CD1c-positive myeloid dendritic cell (primary cell): ENCODE data around the gene TNFRSF17.
"Not testable (repeated sequence)": the region's sequence is repeated elsewhere in the genome, so short reads cannot be mapped to it uniquely, and the experiment has no call there.

Experiments
- DNase-seq: peaks from one replicate; pipeline ENCODE4 v3.0.0-alpha.2; 2016; ENCODE audit errors: extremely low spot score

The TNFRSF17 gene

DNA sequence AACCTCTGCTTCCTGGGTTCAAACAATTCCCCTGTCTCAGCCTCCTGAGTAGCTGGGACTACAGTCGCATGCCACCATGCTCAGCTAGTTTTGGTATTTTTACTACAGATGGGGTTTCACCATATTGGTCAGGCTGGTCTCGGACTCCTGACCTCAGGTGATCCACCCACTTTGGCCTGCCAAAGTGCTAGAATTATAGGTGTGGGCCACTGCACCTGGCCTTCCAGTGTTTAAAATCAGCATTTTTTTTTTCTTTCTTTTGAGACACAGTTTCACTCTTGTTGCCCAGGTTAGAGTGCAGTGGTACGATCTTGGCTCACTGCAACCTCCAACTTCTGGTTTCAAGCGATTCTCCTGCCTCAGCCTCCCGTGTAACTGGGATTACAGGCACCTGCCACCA, 5.3 kb downstream of the TNFRSF17 start:
- not testable (repeated sequence) for DNase-seq

DNA sequence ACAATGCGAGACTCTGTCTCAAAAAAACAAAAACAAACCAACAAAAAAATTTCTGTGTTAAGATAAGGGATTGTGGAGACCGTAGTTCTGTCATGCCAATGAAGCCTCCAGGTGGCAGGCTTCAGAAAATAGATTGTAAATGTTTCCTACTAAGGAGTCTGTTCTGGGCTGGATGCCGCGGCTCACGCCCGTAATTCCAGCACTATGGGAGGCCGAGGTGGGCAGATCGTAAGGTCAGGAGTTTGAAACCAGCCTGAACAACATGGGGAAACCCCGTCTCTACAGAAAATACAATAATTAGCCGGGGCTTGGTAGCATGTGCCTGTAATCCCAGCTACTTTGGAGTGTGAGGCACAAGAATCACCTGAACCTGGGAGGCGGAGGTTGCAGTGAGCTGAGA, 7.1 kb downstream of the TNFRSF17 start:
- no peak for DNase-seq

DNA sequence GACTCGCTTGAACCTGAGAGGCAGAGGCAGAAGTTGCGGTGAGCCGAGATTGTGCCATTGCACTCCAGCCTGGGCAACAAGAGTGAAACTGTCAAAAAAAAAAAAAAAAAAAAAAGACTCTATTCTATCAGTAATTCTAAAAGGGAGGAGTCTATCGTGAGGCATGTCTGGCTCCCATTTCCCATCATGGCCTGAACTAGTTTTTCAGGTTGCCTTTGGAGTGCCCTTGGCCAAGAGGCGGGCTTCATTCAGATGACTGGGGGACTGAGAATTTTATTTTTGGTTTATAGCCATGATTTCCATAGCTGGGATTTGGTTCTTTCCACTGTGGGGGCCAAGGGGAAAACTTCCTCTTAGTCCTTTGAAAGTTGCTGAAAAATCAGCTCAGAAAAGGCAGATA, 8.1 kb downstream of the TNFRSF17 start:
- no peak for DNase-seq

GRCh38 chr16:11976850-11977375, 11.9 kb downstream of the TNFRSF17 start:
- DNase-seq, result no peak

- peak; percentile 32 for DNase-seq
Observed at GRCh38 chr16:11977376-11978041, 12.5 kb downstream of the TNFRSF17 start.

- DNase-seq, result no peak
Observed at GRCh38 chr16:11978080-11978479, 13.1 kb downstream of the TNFRSF17 start.

DNA sequence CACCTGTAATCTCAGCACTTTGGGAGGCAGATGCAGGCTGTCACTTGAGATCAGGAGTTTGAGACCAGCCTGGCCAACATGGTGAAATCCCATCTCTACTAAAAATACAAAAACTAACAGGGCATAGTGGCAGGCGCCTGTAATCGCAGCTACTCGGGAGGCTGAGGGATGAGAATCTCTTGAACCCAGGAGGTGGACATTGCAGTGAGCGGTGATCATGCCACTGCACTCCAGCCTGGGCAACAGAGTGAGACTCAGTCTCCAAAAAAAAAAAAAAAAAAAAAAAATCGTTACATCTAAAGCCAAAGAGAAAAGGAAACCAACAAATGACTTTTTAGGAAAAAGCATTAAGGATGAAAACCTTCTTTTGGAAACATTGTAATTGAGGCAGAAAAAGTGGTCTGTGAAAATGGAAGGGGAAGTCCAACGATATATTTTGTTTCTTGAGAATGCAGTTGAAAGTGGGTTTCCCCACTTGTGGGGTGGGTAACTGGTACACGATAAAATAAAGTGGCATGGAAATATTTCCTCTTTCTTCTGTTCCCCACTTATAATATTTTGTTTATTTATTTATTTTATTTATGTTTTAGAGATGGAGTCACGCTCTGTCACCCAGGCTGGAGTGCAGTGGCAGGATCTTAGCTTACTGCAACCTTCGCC, 14.1 kb downstream of the TNFRSF17 start:
- DNase-seq, result no peak

GRCh38 chr16:11980136-11980844, 15.3 kb downstream of the TNFRSF17 start:
- no peak for DNase-seq

DNA sequence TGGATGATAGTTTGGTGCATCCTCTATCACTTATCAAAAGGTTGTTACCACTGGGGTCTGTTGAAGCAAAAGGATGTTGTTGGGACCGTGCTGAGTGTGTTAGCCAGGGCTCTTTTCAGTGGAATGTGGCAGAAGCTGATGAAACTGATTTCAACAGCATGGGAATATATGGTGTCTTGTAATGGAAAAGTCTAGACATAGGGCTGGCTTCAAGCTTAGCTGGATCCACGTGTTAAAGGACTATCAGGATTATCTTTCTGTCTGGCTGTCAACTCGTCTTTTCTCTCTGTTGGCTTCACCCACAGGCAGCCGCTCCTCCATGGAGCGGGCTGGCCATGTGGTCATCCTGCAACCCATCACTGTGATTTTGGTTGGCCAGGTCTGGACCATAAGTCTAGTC, 20.2 kb downstream of the TNFRSF17 start:
- DNase-seq, result no peak

GRCh38 chr16:11986521-11987057, 21.6 kb downstream of the TNFRSF17 start:
- DNase-seq, result no peak

DNA sequence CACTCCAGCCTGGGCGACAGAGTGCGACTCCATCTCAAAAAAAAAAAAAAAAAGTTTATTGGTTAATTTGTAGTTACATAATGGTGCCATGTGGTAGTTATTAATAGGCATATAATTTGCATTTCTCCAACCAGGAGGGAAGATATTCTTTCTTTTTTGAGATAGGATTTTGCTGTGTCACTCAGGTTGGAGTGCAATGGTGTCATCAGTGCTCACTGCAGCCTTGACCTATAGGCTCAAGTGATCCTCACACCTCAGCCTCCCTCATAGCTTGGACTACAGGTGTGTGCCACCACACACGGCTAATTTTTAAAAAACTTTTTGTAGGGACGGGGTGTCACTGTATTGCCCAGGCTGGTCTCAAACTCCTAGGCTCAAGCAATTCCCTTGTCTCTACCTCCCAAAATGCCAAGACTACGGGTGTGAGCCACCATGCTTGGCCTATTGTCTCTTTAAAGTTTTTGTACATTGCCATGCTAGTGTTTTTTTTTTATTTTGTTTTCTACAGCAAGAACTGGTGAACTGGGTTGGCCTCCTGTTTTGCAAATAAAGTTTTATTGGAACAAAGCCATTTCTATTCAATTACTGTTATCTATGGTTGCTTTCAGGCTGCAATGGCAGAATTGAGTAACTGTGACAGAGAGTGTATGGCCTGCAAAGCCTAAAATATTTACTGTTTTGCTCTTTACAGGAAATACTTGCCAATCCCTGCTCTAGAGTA, 23.4 kb downstream of the TNFRSF17 start:
- no peak for DNase-seq

GRCh38 chr16:11990702-11991390, 25.8 kb downstream of the TNFRSF17 start:
- DNase-seq, result no peak

DNA sequence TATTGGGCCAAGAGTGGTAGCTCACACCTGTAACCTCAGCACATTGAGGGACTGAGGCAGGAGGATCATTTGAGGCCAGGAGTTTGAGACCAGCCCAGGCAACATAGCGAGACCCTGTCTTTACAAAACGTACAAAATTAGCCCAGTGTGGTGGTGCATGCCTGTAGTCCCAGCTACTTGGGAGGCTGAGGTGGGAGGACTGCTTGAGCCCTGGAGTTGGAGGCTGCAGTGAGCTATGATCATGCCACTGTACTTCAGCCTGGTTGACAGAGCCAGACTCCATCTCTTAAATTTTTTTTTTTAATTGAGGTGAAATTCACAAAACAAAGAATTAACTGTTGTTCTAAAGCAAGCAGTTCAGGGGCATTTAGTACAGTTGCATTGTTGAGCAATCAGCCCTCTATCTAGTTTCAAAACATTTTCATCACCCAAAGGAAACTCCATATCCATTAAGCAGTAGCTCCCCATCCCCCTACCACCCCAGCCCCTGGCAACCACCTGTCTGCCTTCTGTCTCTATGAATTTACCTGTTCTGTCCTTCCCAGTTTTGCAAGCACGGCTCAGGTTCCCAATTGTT, 27.1 kb downstream of the TNFRSF17 start:
- DNase-seq, result no peak

- no peak for DNase-seq
Observed at GRCh38 chr16:11992586-11993524, 27.8 kb downstream of the TNFRSF17 start.

DNA sequence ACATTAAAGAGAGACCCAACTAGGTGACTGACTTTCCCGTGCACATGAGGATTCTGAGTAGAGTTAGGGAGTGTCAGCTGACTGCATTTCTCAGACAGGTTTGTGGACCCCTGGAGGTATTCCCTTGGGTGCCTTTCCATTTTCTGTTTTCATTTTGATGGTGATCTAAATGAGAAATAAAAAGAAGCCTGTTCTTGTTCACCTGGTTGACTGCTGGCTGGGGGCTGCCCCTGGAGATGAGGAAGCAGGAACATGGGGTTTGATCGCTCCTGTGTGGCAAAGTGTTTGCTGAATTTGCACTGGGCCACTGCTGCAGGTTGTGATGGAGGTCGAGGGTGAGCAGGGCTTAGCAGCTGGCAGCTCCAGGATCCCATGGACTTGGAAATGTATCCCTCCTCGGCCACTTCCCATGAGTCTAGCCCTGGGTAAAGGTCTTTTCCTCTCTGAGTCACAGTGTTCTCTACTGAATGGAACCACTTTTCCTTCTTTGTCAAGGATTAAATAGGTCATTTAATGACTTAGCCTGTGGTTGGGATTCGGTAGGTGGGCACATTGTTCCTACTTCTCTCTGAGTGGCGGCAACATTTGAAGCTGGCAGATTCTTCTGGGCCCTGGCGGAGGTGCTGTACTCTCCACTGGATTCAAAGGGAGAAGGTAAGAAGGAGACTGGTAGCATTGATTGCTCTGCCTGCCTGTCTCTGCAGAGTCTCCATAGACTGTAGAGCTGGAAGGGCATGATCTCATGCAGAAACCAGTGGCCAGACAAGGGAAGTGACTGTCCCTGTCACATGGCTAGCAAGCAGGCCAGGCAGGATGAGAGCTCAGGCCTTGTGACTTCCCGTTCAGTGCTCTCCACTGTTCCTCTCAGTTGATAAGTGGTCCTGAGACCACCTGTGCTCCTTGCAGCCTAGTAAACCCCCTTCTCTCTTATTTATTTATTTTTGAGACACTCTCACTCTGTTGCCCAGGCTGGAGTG, 29.4 kb downstream of the TNFRSF17 start:
- peak; percentile 79 for DNase-seq

GRCh38 chr16:11996433-11997330, 31.7 kb downstream of the TNFRSF17 start:
- peak; percentile 14 for DNase-seq

DNA sequence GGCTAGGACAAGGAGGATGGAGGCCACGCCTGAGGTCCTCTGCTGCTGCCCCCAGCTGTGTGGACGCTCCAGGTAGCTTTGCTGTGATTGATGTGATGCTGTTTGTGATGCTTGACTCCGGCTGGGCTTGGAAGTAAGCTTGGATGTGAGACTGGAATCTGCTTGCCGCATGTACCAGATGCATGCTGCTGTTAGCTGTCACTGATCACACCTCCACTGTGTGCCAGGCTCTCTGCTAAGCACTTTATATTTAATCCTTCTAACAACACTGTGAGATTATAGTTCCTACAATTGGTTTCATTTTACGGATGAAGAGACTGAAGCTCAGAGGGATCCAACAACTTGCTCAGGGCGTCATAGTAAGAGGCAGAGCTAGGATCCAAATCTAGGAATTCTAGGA, 35.0 kb downstream of the TNFRSF17 start:
- no peak for DNase-seq
